SK-N-MC (cell line): Measurements from ENCODE around the gene KBTBD8.

Source experiments
- EZH2 ChIP-seq: fragments of 200-600 bp; sonication (generic); IDR thresholded peaks from one replicate; pipeline ENCODE4 v1.6.1; 2017; ENCODE audit warnings: antibody characterized with exemption
- POLR2AphosphoS5 ChIP-seq: IDR thresholded peaks from 2 replicates; pipeline ENCODE4 v1.6.1; 2012; ENCODE audit warnings: mild to moderate bottlenecking, low read depth, low read length, borderline replicate concordance

- no peak for TF ChIP-seq POLR2AphosphoS5
- TF ChIP-seq EZH2 = no peak
Observed at GRCh38 chr3:66958067-66958466, 40.0 kb upstream of the KBTBD8 start.
